Measurements from ENCODE around the gene DYNLT1. TPM values are rescaled to one million over a fixed set of nuclear protein-coding genes. Genes with fewer than 3 reads are reported as not detected.
"Not testable (repeated sequence)": the region's sequence is repeated elsewhere in the genome, so short reads cannot be mapped to it uniquely, and the experiment has no call there.

The DYNLT1 gene
- polyA plus RNA-seq, 2 donors = 168 to 183 TPM

GRCh38 chr6:158654960-158655489, 10.5 kb upstream of the DYNLT1 start:
- Histone ChIP-seq H3K9me3 (ENCODE audit: control insufficient read depth in 2 of 2, insufficient read depth in 1 of 2, low read depth in 1 of 2, low read length in 1 of 2) (no peaks in the 10 kb centered on the region), H3K36me3 (ENCODE audit: control insufficient read depth in 2 of 2, insufficient read depth in 2 of 2, low read length in 1 of 2) (no peaks in the 10 kb centered on the region), H3K27ac (ENCODE audit: low read depth in 2 of 2, low read length in 1 of 2) (peak overlapping the region; percentile 73 to 79), H3K4me3 (ENCODE audit: low read depth in 1 of 2, low read length in 2 of 2) (no peak overlapping the region), H3K27me3 (ENCODE audit: control insufficient read depth in 1 of 2, insufficient read depth in 2 of 2, low read length in 2 of 2) (no peaks in the 10 kb centered on the region), H3K4me1 (ENCODE audit: control insufficient read depth in 2 of 2, insufficient read depth in 2 of 2, low read length in 1 of 2) (peaks cover 0 to 4% of the 10 kb centered on the region in 2 donors)
- 74 to 76% methylated on average over 10 of the region's 10 CpGs for WGBS, 2 donors

DNA sequence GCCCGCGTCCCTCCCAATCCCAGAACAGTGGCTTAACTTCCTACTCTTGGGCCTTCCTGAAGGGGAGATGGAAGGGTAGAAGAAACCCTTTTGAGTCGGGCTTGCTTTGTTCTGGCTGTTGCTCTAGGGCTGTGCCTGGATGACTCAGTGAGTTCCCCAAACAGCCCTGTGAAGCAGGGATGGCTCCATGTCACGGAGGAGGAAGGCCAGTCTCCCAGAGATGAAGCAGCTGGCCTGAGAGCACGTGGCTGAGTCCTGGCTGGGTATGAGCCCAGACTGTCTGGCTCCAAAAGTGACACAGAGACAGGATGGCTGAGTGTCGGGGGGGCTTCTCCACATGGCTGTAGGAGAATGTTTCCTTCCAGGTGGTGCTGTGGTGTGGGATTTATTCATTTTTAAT, 10.0 kb upstream of the DYNLT1 start:
- Histone ChIP-seq H3K4me3 (ENCODE audit: low read depth in 1 of 2, low read length in 2 of 2) (no peak overlapping the region), H3K4me1 (ENCODE audit: control insufficient read depth in 2 of 2, insufficient read depth in 2 of 2, low read length in 1 of 2) (peaks cover 0 to 4% of the 10 kb centered on the region in 2 donors), H3K36me3 (ENCODE audit: control insufficient read depth in 2 of 2, insufficient read depth in 2 of 2, low read length in 1 of 2) (no peaks in the 10 kb centered on the region), H3K27me3 (ENCODE audit: control insufficient read depth in 1 of 2, insufficient read depth in 2 of 2, low read length in 2 of 2) (no peaks in the 10 kb centered on the region), H3K27ac (ENCODE audit: low read depth in 2 of 2, low read length in 1 of 2) (peak overlapping the region; percentile 73 to 79), H3K9me3 (ENCODE audit: control insufficient read depth in 2 of 2, insufficient read depth in 1 of 2, low read depth in 1 of 2, low read length in 1 of 2) (no peaks in the 10 kb centered on the region)
- 53 to 64% methylated on average over 6 of the region's 6 CpGs for WGBS, 2 donors

DNA sequence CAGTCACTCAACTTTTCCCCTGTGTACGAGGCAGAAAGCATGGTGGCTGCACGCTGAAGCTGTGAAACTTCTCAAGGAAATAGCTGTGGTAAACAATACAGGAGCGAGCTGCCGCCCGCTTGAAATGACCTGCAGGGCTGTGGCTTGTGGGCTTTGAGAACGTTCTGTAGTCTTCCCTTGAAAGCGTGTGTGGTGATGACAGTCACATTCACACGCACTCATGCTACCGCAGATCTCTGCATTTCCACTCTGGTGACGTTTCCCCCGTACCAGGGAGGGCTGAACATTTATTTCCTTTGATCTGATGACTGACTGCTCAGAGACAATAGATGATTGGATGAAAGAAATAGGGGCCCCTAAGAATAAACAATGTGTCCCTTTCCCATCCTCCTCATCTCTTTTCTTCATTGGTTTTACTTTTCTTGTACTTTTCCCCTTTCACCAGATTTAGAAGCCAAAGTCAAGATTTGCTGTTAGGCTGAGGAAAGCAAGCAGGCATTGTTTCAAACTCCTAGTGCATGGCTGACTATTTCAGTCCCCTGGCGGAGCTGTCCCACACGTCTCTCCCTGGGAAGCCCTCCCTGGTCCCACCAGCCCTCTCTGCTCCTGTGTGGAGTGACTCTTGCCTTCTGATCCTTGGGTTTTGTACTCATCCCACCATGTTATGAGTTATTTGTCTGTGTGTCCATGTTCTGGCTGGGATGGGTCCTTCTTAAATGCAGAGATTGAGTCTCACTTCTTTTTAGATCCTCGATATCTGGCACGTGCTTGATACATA, 9.2 kb upstream of the DYNLT1 start:
- Histone ChIP-seq H3K4me3 (ENCODE audit: low read depth in 1 of 2, low read length in 2 of 2) (no peak overlapping the region), H3K9me3 (ENCODE audit: control insufficient read depth in 2 of 2, insufficient read depth in 1 of 2, low read depth in 1 of 2, low read length in 1 of 2) (no peaks in the 10 kb centered on the region), H3K27ac (ENCODE audit: low read depth in 2 of 2, low read length in 1 of 2) (peak overlapping the region; percentile 73 to 79), H3K36me3 (ENCODE audit: control insufficient read depth in 2 of 2, insufficient read depth in 2 of 2, low read length in 1 of 2) (no peaks in the 10 kb centered on the region), H3K27me3 (ENCODE audit: control insufficient read depth in 1 of 2, insufficient read depth in 2 of 2, low read length in 2 of 2) (no peaks in the 10 kb centered on the region), H3K4me1 (ENCODE audit: control insufficient read depth in 2 of 2, insufficient read depth in 2 of 2, low read length in 1 of 2) (peaks cover 0 to 4% of the 10 kb centered on the region in 2 donors)
- 62 to 76% methylated on average over 15 of the region's 15 CpGs for WGBS, 2 donors

GRCh38 chr6:158651981-158652737, 7.6 kb upstream of the DYNLT1 start:
- H3K4me1 ChIP-seq (ENCODE audit: control insufficient read depth in 2 of 2, insufficient read depth in 2 of 2, low read length in 1 of 2); H3K27me3 ChIP-seq (ENCODE audit: control insufficient read depth in 1 of 2, insufficient read depth in 2 of 2, low read length in 2 of 2); H3K36me3 ChIP-seq (ENCODE audit: control insufficient read depth in 2 of 2, insufficient read depth in 2 of 2, low read length in 1 of 2); H3K4me3 ChIP-seq (ENCODE audit: low read depth in 1 of 2, low read length in 2 of 2); H3K9me3 ChIP-seq (ENCODE audit: control insufficient read depth in 2 of 2, insufficient read depth in 1 of 2, low read depth in 1 of 2, low read length in 1 of 2): not testable (repeated sequence)
- H3K27ac ChIP-seq (ENCODE audit: low read depth in 2 of 2, low read length in 1 of 2) = peak overlapping the region in 1 of 2 donors; percentile 19
- WGBS, 2 donors = 84 to 91% methylated on average over 17 of the region's 17 CpGs

GRCh38 chr6:158649289-158650143, 5.0 kb upstream of the DYNLT1 start, which contains the start of gene SYTL3:
Gene SYTL3, plus strand, starts transcription at chr6:158650054. Its CDS starts 13,215 bp downstream, at chr6:158663269.
- no peaks in the 10 kb centered on the region for H3K9me3 ChIP-seq (ENCODE audit: control insufficient read depth in 2 of 2, insufficient read depth in 1 of 2, low read depth in 1 of 2, low read length in 1 of 2)
- H3K36me3 ChIP-seq (ENCODE audit: control insufficient read depth in 2 of 2, insufficient read depth in 2 of 2, low read length in 1 of 2) = no peaks in the 10 kb centered on the region
- WGBS, 2 donors = 58 to 63% methylated on average over 15 of the region's 15 CpGs
- H3K27ac ChIP-seq (ENCODE audit: low read depth in 2 of 2, low read length in 1 of 2) = peak within 1 kb of the TSS; percentile 54 to 76
- peaks cover 0 to 2% of the 10 kb centered on the region in 2 donors for H3K4me1 ChIP-seq (ENCODE audit: control insufficient read depth in 2 of 2, insufficient read depth in 2 of 2, low read length in 1 of 2)
- H3K27me3 ChIP-seq (ENCODE audit: control insufficient read depth in 1 of 2, insufficient read depth in 2 of 2, low read length in 2 of 2) = no peaks in the 10 kb centered on the region
- H3K4me3 ChIP-seq (ENCODE audit: low read depth in 1 of 2, low read length in 2 of 2) = no peak within 1 kb of the TSS

GRCh38 chr6:158648682-158649131, 4.2 kb upstream of the DYNLT1 start:
- H3K36me3 ChIP-seq (ENCODE audit: control insufficient read depth in 2 of 2, insufficient read depth in 2 of 2, low read length in 1 of 2) = no peaks in the 10 kb centered on the region
- H3K27me3 ChIP-seq (ENCODE audit: control insufficient read depth in 1 of 2, insufficient read depth in 2 of 2, low read length in 2 of 2) = no peaks in the 10 kb centered on the region
- no peak overlapping the region for H3K4me3 ChIP-seq (ENCODE audit: low read depth in 1 of 2, low read length in 2 of 2)
- H3K4me1 ChIP-seq (ENCODE audit: control insufficient read depth in 2 of 2, insufficient read depth in 2 of 2, low read length in 1 of 2) = no peaks in the 10 kb centered on the region
- 58 to 65% methylated on average over 5 of the region's 5 CpGs for WGBS, 2 donors
- H3K9me3 ChIP-seq (ENCODE audit: control insufficient read depth in 2 of 2, insufficient read depth in 1 of 2, low read depth in 1 of 2, low read length in 1 of 2) = no peaks in the 10 kb centered on the region
- H3K27ac ChIP-seq (ENCODE audit: low read depth in 2 of 2, low read length in 1 of 2) = peak overlapping the region; percentile 54 to 56

DNA sequence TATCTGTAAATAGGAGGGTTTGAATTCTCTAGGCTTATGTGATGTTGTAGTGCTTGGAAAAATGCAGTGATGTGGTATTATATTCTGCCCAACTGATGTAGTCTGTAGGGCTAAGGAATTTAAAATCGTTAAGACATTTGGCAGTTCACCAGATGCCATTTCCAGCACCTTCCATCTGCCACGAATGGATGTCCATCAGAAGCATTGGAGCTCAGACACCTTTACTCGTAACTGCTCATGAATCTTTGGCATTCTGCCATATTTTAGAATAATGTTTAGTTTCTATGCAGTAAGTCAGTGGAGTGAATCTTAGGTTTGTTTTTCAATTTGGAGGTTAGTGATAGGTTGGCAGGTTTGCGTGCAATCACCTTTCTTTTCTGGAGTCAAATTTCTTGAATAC, 3.0 kb upstream of the DYNLT1 start:
- Histone ChIP-seq H3K4me1 (ENCODE audit: control insufficient read depth in 2 of 2, insufficient read depth in 2 of 2, low read length in 1 of 2) (no peaks in the 10 kb centered on the region), H3K27me3 (ENCODE audit: control insufficient read depth in 1 of 2, insufficient read depth in 2 of 2, low read length in 2 of 2) (no peaks in the 10 kb centered on the region), H3K4me3 (ENCODE audit: low read depth in 1 of 2, low read length in 2 of 2) (no peak overlapping the region), H3K36me3 (ENCODE audit: control insufficient read depth in 2 of 2, insufficient read depth in 2 of 2, low read length in 1 of 2) (no peaks in the 10 kb centered on the region), H3K27ac (ENCODE audit: low read depth in 2 of 2, low read length in 1 of 2) (no peak overlapping the region), H3K9me3 (ENCODE audit: control insufficient read depth in 2 of 2, insufficient read depth in 1 of 2, low read depth in 1 of 2, low read length in 1 of 2) (no peaks in the 10 kb centered on the region)
- WGBS, 2 donors = 65 to 83% methylated on average over 4 of the region's 4 CpGs

DNA sequence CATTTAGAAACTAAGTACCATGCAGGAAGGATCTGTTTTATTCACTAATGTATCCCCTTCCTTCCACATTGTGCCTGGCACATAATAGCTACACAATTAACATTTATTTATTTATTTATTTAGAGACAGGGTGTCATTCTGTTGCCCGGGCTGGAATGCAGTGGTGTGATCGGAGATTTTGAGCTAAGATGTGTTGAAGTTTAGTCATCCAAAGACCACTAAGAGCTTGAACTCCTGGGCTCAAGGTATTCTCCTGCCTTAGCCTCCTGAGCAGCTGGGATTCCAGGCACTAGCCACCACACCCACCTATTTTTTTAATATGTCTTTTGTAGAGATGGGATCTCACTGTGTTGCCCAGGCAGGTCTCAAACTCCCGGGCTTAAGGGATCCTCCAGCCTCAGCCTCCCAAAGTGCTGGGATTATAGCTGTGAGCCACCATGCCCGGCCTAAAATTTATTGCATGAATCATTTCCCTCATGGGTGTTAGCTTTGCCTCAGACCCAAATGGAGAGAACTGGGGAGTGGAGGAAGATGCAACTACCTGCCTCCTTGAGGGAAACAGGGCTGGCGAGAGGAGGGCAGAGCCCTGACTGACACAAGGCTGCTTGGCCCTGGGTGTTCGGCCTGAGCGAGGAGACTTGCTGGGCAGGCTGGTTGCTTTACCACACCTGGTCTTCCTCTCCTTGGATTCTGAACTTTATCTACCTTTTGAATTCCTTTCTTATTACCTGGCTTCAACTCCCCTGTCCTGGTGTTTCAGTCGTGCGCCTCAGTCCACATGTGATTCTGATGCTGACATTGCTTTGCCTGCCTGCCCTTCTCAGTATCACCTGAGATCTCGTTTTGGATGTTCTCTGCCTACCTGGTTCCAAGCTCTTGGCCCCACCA, 1.7 kb upstream of the DYNLT1 start:
- WGBS, 2 donors = 59 to 79% methylated on average over 10 of the region's 10 CpGs
- Histone ChIP-seq H3K4me3 (ENCODE audit: low read depth in 1 of 2, low read length in 2 of 2) (no peak overlapping the region), H3K27me3 (ENCODE audit: control insufficient read depth in 1 of 2, insufficient read depth in 2 of 2, low read length in 2 of 2) (no peaks in the 10 kb centered on the region), H3K9me3 (ENCODE audit: control insufficient read depth in 2 of 2, insufficient read depth in 1 of 2, low read depth in 1 of 2, low read length in 1 of 2) (no peaks in the 10 kb centered on the region), H3K4me1 (ENCODE audit: control insufficient read depth in 2 of 2, insufficient read depth in 2 of 2, low read length in 1 of 2) (peaks cover 0 to 2% of the 10 kb centered on the region in 2 donors), H3K27ac (ENCODE audit: low read depth in 2 of 2, low read length in 1 of 2) (peak overlapping the region; percentile 65 to 81), H3K36me3 (ENCODE audit: control insufficient read depth in 2 of 2, insufficient read depth in 2 of 2, low read length in 1 of 2) (no peaks in the 10 kb centered on the region)

Data from esophagus (tissue), 2 donors.